Occipital lobe (tissue), 2 donors: ENCODE measurements around the gene XYLT1. TPM values are rescaled to one million over a fixed set of nuclear protein-coding genes. Genes with fewer than 3 reads are reported as not detected.
"Not testable (repeated sequence)": the region's sequence is repeated elsewhere in the genome, so short reads cannot be mapped to it uniquely, and the experiment has no call there.

Source experiments
- DNase-seq: peaks from one replicate; lab custom pipeline; 2025; lab: John Stamatoyannopoulos, UW
- total RNA-seq: library from RNA; depleted of rRNA; stranded (reverse); fragments of >200 nt; gene quantifications from one replicate; pipeline ENCODE4 v1.2.3, GENCODE V29; 2014

XYLT1 gene
- total RNA-seq, 1 donor from 2014 or later = 29.3 TPM

- DNase-seq = peak; percentile 62
Observed at GRCh38 chr16:17313085-17313611, 157.6 kb downstream of the XYLT1 start.

DNA sequence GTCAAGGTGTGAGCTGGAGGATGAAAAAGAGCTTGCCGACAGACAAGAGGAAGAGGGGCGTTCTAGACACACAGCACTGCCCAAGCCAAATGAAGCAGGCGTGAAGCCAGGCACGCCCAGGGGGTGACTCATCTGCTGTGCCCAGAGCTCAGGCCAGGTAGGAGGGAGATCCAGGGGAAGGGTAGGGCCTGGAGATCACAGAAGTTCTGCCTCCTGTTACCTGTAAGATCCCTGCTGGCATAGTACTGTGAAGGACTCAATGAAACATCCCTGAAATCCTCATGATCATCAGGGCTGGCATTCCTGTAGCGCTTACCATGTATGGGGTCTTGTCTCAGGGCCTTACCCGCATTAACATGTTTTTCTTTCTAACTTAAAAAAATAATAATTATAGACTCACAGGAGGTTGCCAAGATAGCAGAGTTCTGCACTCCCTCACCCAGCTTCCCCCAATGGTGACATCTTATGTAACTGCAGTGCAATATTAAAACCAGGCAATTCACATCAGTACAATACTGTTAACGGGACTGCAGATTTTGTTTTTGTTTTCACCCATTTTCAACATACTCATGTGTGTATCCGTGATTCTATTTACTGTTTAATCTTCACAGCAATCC, 158.6 kb downstream of the XYLT1 start:
- no peak for DNase-seq

DNA sequence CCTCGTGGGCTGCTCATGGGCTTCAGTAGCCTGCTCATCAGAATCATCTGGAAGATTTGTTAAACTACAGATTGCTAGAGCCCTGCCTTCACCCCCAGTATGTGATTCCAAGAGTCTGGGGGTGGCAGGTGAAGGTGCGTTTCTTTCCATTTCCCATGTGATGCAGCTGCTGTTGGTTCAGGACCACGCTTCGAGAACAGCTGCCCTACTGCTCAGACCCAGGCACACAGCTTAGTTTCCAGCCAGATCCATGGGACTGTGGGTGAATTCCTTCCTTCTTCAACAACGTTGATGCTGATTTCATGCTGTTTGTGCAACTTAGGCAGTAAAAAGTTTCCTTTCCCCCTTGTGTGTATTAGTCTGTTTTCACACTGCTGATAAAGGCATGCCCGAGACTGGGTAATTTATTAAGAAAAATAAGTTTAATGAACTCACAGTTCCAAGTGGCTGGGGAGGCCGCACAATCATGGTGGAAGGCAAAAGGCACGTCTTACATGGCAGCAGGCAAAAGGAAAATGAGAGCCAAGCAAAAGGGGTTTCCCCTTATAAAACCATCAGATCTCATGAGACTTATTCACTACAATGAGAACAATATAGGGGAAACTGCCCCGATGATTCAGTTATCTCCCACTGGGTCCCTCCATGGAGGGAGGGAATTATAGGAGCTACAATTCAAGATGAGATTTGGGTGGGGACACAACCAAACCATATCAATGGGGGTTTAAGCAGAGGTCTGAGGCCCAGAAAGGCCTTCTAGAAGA, 159.2 kb downstream of the XYLT1 start:
- no peak for DNase-seq

- DNase-seq = no peak
Observed at GRCh38 chr16:17309510-17309909, 161.2 kb downstream of the XYLT1 start.

- no peak for DNase-seq
Observed at GRCh38 chr16:17308186-17308585, 162.6 kb downstream of the XYLT1 start.

GRCh38 chr16:17307504-17307903, 163.3 kb downstream of the XYLT1 start:
- no peak for DNase-seq

GRCh38 chr16:17306745-17307144, 164.0 kb downstream of the XYLT1 start:
- DNase-seq = no peak

DNA sequence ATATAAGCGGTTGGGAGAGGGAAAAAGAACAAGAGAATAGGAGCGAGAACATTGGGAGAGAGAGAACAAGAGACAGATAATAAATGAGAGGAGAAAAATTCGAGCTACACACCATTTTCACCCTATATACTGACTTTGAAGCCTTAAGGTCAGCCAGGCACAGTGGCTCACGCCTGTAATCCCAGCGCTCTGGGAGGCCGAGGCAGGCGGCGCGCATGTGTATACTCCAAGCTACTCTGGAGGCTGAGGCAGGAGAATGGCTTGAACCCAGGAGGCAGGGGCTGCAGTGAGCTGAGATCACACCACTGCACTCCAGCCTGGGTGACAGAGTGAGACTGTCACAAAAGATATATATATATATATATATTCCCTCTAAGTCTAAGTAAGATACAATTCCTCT, 164.5 kb downstream of the XYLT1 start:
- not testable (repeated sequence) for DNase-seq

DNA sequence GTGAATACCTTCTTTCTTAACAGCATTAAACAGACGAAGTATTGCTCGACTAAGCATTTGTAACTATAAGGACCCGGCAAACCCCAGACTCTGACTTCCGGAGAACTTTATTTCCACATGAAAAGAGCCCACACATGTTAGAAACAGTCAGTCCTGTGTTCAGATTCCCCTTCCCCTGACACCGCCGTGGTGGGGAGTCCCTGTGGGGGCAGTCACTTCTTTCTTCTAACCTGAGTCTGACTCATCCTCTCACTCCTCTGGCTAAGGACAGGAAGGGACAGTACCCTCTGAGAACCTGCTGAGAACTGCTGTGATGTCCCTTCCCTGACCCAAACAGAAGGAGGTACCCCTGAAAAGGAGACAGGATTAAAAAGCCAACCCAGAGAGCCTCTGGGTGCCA, 165.1 kb downstream of the XYLT1 start:
- no peak for DNase-seq

DNA sequence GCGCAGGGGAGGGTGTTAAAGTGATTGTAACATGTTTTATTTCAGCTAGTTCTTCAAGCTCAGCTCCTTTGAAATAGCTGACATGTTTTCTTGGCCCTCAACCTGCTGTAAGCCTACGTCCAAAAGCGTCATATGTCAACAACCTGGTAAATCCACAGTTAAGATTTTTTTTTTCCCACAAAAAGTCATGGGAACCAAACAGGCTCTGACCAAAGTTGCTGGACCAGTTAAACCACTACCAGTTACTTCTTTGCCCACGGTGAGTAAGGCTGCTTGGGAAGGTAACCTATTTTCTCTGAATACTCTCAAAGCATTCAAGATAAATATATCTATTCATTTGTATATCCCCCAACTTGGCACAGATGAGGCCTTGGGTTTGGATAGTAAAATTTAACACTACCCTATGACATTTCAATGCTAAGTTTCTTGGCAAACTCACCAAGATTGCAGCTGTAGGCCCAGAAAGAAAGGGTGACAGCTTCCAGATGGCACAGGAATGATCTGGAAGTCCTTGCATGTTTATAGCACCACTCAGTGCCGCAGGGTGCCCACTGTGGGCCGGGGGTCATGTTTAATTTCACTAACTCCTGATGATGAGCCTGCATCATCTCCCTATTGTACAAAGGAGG, 166.2 kb downstream of the XYLT1 start:
- DNase-seq = no peak

DNA sequence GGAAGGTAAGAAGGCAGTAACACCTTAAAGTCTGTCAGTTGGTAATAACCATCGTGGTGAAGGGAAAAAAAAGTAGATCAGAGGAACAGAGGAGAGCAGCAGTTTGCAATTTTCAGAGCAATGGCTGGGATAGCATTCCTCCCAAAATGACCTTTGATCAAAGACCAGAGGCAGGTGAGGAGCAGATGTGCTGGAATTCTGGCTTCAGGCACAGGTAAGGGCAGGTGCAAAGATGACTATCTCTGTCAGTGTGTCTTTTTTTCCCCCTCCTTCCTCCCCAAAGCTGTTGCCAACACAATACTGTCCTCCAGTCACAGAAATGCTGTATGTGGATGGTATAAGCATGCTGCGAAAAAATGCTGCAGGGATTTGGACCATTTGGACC, 166.7 kb downstream of the XYLT1 start:
- DNase-seq = no peak

GRCh38 chr16:17303101-17303500, 167.7 kb downstream of the XYLT1 start:
- DNase-seq = no peak

DNA sequence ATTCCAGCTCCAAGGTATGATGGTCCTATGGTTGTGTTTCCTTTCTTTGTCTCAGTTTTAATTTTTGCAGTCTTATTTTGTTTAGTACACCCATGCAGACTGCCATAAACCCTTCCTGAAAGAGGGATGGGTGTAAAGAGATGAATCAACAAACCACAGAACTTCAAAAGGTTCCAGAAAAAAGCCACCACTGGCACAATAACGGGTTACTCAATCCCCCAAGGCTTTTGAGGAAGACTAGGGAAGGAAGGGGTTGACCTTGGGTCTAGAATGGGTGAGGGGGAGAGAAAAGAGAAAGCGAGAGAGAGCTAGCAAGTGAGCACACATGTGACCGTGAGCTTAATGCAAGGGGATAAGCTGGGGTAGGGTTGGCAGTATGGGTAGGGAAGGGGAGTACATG, 168.1 kb downstream of the XYLT1 start:
- no peak for DNase-seq

DNA sequence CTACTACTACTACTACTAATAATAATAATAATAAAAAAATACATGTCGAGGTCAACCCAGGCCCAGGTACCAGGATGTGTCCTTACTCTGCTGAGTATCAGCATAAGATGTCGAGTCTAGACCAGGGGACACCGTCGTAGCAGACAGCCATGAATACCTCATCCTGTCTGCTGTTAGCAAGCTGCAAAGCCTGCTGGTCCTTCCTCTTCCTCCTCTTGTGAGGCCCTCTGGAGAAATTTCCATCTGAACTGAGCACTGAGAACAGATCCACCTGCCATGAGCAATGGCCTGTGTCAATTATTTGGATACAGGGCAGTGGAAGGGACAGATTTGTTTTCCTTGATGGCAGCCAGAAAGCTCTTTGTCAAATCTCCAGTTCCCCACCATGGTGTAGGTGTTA, 168.5 kb downstream of the XYLT1 start:
- no peak for DNase-seq

GRCh38 chr16:17301593-17302135, 169.1 kb downstream of the XYLT1 start:
- DNase-seq = no peak

DNA sequence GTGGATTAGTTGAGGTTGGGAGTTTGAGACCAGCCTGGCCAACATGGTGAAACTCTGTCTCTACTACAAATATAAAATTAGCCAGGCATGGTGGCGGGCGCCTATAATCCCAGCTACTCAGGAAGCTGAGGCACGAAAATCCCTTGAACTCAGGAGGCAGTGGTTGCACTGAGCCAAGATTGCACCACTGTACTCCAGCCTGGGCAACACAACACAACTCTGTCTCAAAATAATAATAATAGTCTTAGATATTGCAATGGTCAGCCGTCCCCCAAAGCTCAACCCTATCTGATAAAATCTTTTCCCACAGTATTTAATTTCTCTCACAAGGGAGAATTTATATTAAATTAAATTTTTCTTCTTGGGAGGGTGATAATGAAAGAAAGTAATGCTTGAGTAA, 169.6 kb downstream of the XYLT1 start:
- DNase-seq = no peak

GRCh38 chr16:17299790-17300189, 171.0 kb downstream of the XYLT1 start:
- DNase-seq = no peak

DNA sequence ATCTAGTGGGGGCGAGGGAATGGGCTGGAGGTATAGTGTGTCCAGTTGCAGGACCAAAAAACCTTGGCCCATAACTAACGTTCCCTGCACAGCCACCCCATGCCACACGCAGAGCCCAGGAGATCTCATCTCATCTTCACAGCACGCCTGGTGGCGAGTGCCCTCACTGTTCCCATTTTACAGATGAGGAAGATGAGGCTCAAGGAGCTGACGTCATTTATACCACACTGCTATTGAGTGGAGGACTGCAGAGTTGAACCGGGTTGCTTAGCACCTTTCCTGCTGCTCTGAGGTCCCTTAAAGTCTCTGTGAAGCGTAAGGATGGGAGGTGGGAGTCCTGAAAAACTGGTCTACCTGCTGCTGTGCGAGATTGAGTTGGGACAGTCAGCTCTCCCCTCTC, 172.5 kb downstream of the XYLT1 start:
- no peak for DNase-seq

DNA sequence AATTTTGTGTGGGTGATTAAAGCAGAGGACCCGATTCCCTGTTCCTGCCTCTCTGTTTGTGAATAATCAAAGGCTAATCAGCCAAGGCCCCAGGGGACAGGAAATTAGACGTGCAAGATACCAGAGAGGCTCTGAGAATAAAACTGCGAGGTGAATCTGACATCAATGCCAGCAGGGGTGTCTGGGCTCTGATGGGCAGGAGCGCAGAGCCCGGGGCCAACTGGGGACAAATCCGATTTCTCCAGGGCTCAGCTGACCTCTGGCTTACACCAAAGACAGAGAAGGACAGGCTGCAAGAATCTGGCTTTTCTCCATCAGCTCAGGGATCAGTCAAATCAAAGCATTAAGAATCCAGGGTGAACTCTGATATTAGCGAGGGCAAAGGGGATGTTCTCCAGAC, 174.3 kb downstream of the XYLT1 start:
- DNase-seq = no peak

GRCh38 chr16:17295948-17296347, 174.8 kb downstream of the XYLT1 start:
- no peak for DNase-seq

GRCh38 chr16:17294856-17295255, 175.9 kb downstream of the XYLT1 start:
- DNase-seq = no peak

DNA sequence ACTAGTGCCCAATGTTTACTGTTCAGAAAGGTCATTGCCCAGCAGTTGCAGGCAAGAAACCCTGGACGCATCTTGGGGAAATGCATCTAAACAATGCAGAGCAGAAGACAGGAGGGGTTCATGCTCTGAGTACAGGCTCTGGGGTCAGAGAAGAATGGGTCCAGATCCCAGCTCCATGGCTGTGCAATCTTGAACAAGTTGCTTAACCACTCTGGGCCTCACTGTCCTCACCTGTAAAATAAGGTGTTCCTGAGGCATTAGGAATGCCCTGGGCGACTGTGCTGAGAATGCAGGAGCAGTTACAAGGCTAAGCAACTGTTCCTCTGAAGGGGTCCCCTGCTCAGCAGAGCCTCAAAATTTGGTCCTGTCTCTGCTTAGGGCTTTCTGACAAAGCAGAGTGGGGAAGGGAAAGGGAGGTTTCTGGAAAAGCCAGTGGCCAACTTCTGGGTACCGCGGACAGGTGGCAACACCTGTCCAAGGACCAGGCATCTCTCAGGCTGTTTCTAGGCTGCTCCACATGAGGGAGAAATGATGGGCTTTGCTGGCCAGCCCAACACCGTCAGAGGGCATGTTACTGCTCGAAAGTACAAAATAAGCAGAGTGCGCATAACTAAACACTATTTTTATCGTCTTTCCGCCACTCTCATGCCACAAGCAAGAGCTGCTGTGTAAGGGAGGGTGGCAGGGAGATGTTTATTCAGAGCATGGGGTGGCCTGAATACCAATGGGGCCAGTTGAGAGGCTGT, 176.8 kb downstream of the XYLT1 start:
- no peak for DNase-seq
